GM12874 (cell line): ENCODE measurements around the gene ZBTB46.

Source experiments
- CTCF ChIP-seq: IDR thresholded peaks from 2 replicates; pipeline ENCODE4 v1.5.1; 2011; ENCODE audit warnings: low read depth, mild to moderate bottlenecking, control low read depth, low read length, moderate library complexity; ENCODE audit not compliant: insufficient read depth

Gene ZBTB46

GRCh38 chr20:63830841-63831588 is at the start of gene ZBTB46:
ZBTB46 (minus strand) TSS chr20:63831264; CDS start chr20:63790757, 40,507 bp downstream.
- no peak for TF ChIP-seq CTCF

GRCh38 chr20:63878899-63879663 is 48.0 kb upstream of the ZBTB46 start:
- no peak for TF ChIP-seq CTCF

GRCh38 chr20:63877755-63878470 is 46.8 kb upstream of the ZBTB46 start:
- TF ChIP-seq CTCF = no peak

GRCh38 chr20:63876489-63877036 is 45.5 kb upstream of the ZBTB46 start:
- no peak for TF ChIP-seq CTCF

- TF ChIP-seq CTCF = no peak
Measured at GRCh38 chr20:63873477-63873971, 42.5 kb upstream of the ZBTB46 start.

- TF ChIP-seq CTCF = no peak
Measured at GRCh38 chr20:63868264-63868663, 37.2 kb upstream of the ZBTB46 start.

- no peak for TF ChIP-seq CTCF
Measured at GRCh38 chr20:63864978-63865640, 34.0 kb upstream of the ZBTB46 start, which contains the start of gene TPD52L2. TPD52L2 (plus strand) TSS chr20:63865270; CDS start chr20:63865366, 96 bp downstream.
